ENCODE results near the gene STK17A. TPM values are rescaled to one million over a fixed set of nuclear protein-coding genes. Genes with fewer than 3 reads are reported as not detected.

STK17A gene
- total and polyA plus RNA-seq, 2 of the 8 experiments (the other 6 are each of a cell fraction or from before 2014, with no cell fraction given) = 2.2 to 12.2 TPM

- TF ChIP-seq CHD7 (IDR thresholded peaks at IDR 0.05; ENCODE audit: insufficient replicate concordance, low read length) (no peak), CHD2 (IDR thresholded peaks at IDR 0.05; ENCODE audit: low read length) (no peak), SIRT6 (IDR thresholded peaks at IDR 0.05; ENCODE audit: low read length) (no peak), POU5F1 (IDR thresholded peaks at IDR 0.05; ENCODE audit: low read depth, low read length) (no peak), EGR1 (IDR thresholded peaks at IDR 0.05; ENCODE audit: borderline replicate concordance, low read depth, low read length) (no peak), NANOG (IDR thresholded peaks at IDR 0.05; ENCODE audit: insufficient read depth, low read depth, low read length, poor library complexity, severe bottlenecking) (no peak)
Observed at GRCh38 chr7:43540471-43540870, 42.4 kb upstream of the STK17A start (continued).
